HCEC 1CT (cell line): ENCODE results near the gene LARGE2.

ENCODE experiments used
- DNase-seq: peaks from one replicate; pipeline ENCODE4 v3.0.0-alpha.2; 2017

The LARGE2 gene

DNA sequence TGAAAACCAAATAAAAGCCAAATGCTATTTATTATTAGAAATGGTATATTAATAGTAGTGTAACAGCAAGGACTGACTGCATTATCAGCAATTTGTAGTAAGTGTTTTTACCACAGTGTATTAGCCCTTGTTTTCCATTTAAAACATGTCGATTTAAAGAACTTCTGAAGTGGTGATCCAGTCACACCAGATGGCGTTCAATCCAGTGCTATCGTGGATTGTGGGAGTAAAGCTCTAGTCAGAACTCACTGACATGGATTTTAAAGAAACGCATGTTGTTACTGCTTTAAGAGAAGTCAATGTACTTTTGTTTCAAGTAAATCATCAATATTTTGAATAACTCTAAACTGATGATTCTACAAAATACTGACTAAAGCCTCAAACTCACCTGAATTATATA is 51.1 kb downstream of the LARGE2 start:
- no peak for DNase-seq

DNA sequence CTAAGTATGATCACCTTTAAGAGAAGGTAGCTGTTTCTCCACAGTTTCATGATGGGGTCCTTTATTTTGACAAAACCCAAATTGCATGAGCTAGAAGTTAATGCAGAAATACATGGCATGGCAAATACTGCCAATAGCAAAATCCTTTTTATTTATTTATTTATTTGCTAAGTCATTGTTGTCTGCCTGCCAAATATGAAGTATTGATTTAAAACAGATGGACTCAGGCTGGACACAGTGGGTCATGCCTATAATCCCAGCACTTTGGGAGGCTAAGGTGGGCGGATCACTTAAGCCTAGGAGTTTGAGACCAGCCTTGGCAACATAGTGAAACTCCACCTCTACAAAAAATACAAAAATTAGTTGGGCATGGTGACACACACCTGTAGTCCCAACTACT is 52.4 kb downstream of the LARGE2 start:
- DNase-seq, result peak; percentile 23
